Endothelial cell of umbilical vein (primary cell): ENCODE measurements around the gene SESN2. TPM values are rescaled to one million over a fixed set of nuclear protein-coding genes. Genes with fewer than 3 reads are reported as not detected.

Experiments
- BruUV-seq: library from RNA; stranded (reverse); fragments of 400-500 nt; replicated peaks from 2 replicates; lab custom pipeline; 2021; lab: Mats Ljungman, UMichigan
- CTCF ChIA-PET: fragments of 300-600, 350-600 bp; sonication (Branson Sonifier 250); formaldehyde crosslinking; loops from one replicate; lab custom pipeline; 2021; ENCODE audit warnings: antibody characterized with exemption, inconsistent platforms; lab: Charles Lee
- POLR2A ChIA-PET: fragments of 300-600, 350-600 bp; sonication (Branson Sonifier 250); formaldehyde crosslinking; loops from one replicate; lab custom pipeline; 2021; ENCODE audit warnings: antibody characterized with exemption, inconsistent platforms; lab: Charles Lee
- DNase-seq: peaks from one replicate; pipeline ENCODE4 v3.0.0-alpha.2; 2011; ENCODE audit warnings: low read depth, low spot score
- FAIRE-seq: peaks from 2 replicates; lab custom pipeline; 2011; peaks lifted over from hg19 to GRCh38; lab: Jason Lieb, UNC
- H2AFZ ChIP-seq: 2 replicates; pipeline ENCODE4 v1.6.0; 2012; ENCODE audit warnings: low read depth, low read length, control low read depth, inconsistent platforms
- H3K27ac ChIP-seq: 2 replicates; pipeline ENCODE4 v1.5.1; 2011; ENCODE audit warnings: low read depth, mild to moderate bottlenecking, control low read depth, low read length, moderate library complexity; ENCODE audit not compliant: insufficient read depth
- H3K27me3 ChIP-seq, 2 experiments: 2 replicates each; pipeline versions ENCODE4 v1.6.0 to v1.6.1; 2011; ENCODE audit warnings: low read length in 2 of 2, mixed read lengths in 1 of 2; ENCODE audit not compliant: control insufficient read depth in 2 of 2, insufficient read depth in 2 of 2
- H3K36me3 ChIP-seq, 2 experiments: 2 replicates in 1 of 2; 3 replicates in 1 of 2; pipeline ENCODE4 v1.5.1; 2011; ENCODE audit warnings: low read length in 2 of 2, mild to moderate bottlenecking in 1 of 2, moderate library complexity in 1 of 2; ENCODE audit not compliant: control insufficient read depth in 2 of 2, insufficient read depth in 2 of 2; ENCODE audit errors: extremely low read depth in 1 of 2
- H3K4me1 ChIP-seq: 3 replicates; pipeline ENCODE4 v1.5.1; 2011; ENCODE audit warnings: mild to moderate bottlenecking, low read length; ENCODE audit not compliant: control insufficient read depth, insufficient read depth; ENCODE audit errors: extremely low read depth
- H3K4me2 ChIP-seq: 2 replicates; pipeline ENCODE4 v1.6.1; 2011; ENCODE audit warnings: low read length, control low read depth, mixed read lengths; ENCODE audit not compliant: insufficient read depth
- H3K4me3 ChIP-seq, 3 experiments: fragments of 200-600 bp in 1 of 3; sonication (generic), shearing (Covaris generic) in 1 of 3; replicated peaks in 1 of 3; 2 replicates each; pipeline ENCODE4 v1.5.1; 2011 to 2016; ENCODE audit warnings: control low read depth in 3 of 3, low read length in 3 of 3, mild to moderate bottlenecking in 2 of 3, inconsistent platforms in 1 of 3, low read depth in 1 of 3, moderate library complexity in 1 of 3; ENCODE audit not compliant: insufficient read depth in 1 of 3
- H3K79me2 ChIP-seq: 2 replicates; pipeline ENCODE4 v1.6.0; 2012; ENCODE audit warnings: low read length, inconsistent platforms; ENCODE audit not compliant: control insufficient read depth, insufficient read depth
- H3K9ac ChIP-seq: replicated peaks from 2 replicates; pipeline ENCODE3; 2011; ENCODE audit warnings: low read length, control low read depth; ENCODE audit not compliant: insufficient read depth; ENCODE audit errors: extremely low read depth
- H3K9me1 ChIP-seq: replicated peaks from 3 replicates; pipeline ENCODE4 v1.6.0; 2011; ENCODE audit warnings: mild to moderate bottlenecking, low read length; ENCODE audit not compliant: control insufficient read depth, insufficient read depth; ENCODE audit errors: extremely low read depth
- H3K9me3 ChIP-seq: replicated peaks from 2 replicates; pipeline ENCODE4 v1.5.1; 2012; ENCODE audit warnings: low read length, inconsistent platforms; ENCODE audit not compliant: control insufficient read depth, insufficient read depth
- H4K20me1 ChIP-seq: replicated peaks from 2 replicates; pipeline ENCODE3; 2011; ENCODE audit warnings: mild to moderate bottlenecking, low read length; ENCODE audit not compliant: control insufficient read depth, insufficient read depth; ENCODE audit errors: extremely low read depth
- EZH2 ChIP-seq: IDR thresholded peaks from 2 replicates; pipeline ENCODE4 v1.6.1; 2012; ENCODE audit warnings: borderline replicate concordance, low read depth, mild to moderate bottlenecking, moderate library complexity, low read length, inconsistent platforms; ENCODE audit not compliant: severe bottlenecking
- FOS ChIP-seq: IDR thresholded peaks from 2 replicates; pipeline ENCODE4 v1.6.1; 2011; ENCODE audit warnings: mild to moderate bottlenecking, low read length, moderate library complexity, borderline replicate concordance; ENCODE audit not compliant: insufficient read depth
- GATA2 ChIP-seq: IDR thresholded peaks from 2 replicates; pipeline ENCODE4 v1.7.0; 2011; ENCODE audit warnings: low read depth, mild to moderate bottlenecking, moderate library complexity, mixed read lengths, low read length; ENCODE audit not compliant: insufficient read length, insufficient read depth
- JUN ChIP-seq: IDR thresholded peaks from 2 replicates; pipeline ENCODE4 v1.6.1; 2011; ENCODE audit warnings: borderline replicate concordance, low read depth; ENCODE audit not compliant: insufficient read length, insufficient read depth
- MYC ChIP-seq: IDR thresholded peaks from one replicate; pipeline ENCODE4 v1.6.1; 2011; ENCODE audit warnings: mild to moderate bottlenecking, low read depth, low read length
- POLR2A ChIP-seq: IDR thresholded peaks from 2 replicates; pipeline ENCODE4 v1.6.1; 2012; ENCODE audit warnings: low read depth, mild to moderate bottlenecking, control low read depth, low read length
- POLR2AphosphoS5 ChIP-seq: IDR thresholded peaks from 2 replicates; pipeline ENCODE4 v1.6.1; 2012; ENCODE audit warnings: low read depth, mild to moderate bottlenecking, control low read depth, low read length, moderate library complexity; ENCODE audit not compliant: insufficient read depth
- dilution Hi-C: fragments of 300-500 bp; cut with MboI; formaldehyde crosslinking; loops from one replicate; pipeline ENCODE4 v1.15.0; 2019; ENCODE audit warnings: low sequenced_read_pairs; ENCODE audit not compliant: extremely low pct_ligation_motif_present
- intact Hi-C: fragments of 100-400 bp; cut with micrococcal nuclease; formaldehyde crosslinking; loops from one replicate; pipeline ENCODE4 v1.10.0; 2022
- polyA plus RNA-seq, 4 experiments: library from polyadenylated mRNA; depleted of rRNA in 3 of 4; stranded (reverse) in 3 of 4; unstranded in 1 of 4; fragments of >200 nt; gene quantifications; 2 replicates each; pipeline versions ENCODE4 v1.2.1 to v1.2.3, GENCODE V29; 2011 to 2012; ENCODE audit warnings: missing spikeins in 1 of 4
- total RNA-seq: library from RNA; stranded (reverse); gene quantifications from 2 replicates; pipeline ENCODE4 v1.2.3, GENCODE V29; 2021
- TF ChIP-seq, protein P1 (sequence below), 2 donors: IDR thresholded peaks; 1 replicate in 1 of 2; 2 replicates in 1 of 2; pipeline ENCODE4 v1.5.1; 2011; ENCODE audit warnings: low read length in 2 of 2, mild to moderate bottlenecking in 2 of 2, moderate library complexity in 2 of 2, control low read depth in 1 of 2, inconsistent platforms in 1 of 2, low read depth in 1 of 2; ENCODE audit not compliant: insufficient read depth in 1 of 2; ENCODE audit errors: extremely low read depth in 1 of 2
- TF ChIP-seq, protein P2 (sequence below): IDR thresholded peaks from 2 replicates; pipeline ENCODE4 v1.6.1; 2011; ENCODE audit not compliant: insufficient read depth, insufficient read length

Gene SESN2
- total and polyA plus RNA-seq, 2 donors (not counting 3 experiments of a cell fraction or from before 2014, with no cell fraction given): 11.6 to 13.2 TPM

DNA sequence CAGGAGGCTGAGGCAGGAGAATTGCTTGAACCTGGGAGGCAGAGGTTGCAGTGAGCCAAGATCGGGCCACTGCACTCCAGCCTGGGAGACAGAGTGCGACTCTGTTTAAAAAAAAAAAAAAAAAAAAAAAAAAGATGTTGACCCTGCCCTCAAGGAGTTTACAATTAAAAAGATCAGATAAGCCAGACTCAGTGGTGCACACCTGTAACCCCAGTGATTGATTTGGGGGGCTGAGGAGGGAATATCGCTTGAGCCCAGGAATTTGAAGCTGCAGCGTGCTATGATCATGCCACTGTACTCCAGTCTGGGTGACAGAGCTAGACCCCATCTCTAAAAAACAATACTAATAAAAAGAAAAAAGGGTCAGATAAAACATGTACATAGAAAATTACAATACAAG is 1.6 kb upstream of the SESN2 start:
- DNase-seq (no peak), FAIRE-seq (no peak)
- dilution Hi-C loops: loop anchor here (25.0 kb wide), 1 partner anchor 355 kb away; no protein-coding TSS in a partner anchor
- intact Hi-C loops: loop anchor here (2.0 kb wide), 2 partner anchors 25 to 71 kb away; partner anchors contain the start of genes DNAJC8 and MED18
- H3K4me2 ChIP-seq: no peak overlapping the region
- no peak overlapping the region for H2AFZ ChIP-seq
- peaks cover 0 to 3% of the 10 kb centered on the region in 2 experiments for H3K27me3 ChIP-seq
- no peaks in the 10 kb centered on the region for H3K36me3 ChIP-seq
- POLR2A ChIA-PET: interaction anchor here (0.7 to 1.2 kb wide), 3 partner anchors 9 to 324 kb away, joined by 3 to 7 read pairs (median 4); no protein-coding TSS in a partner anchor
- no peak overlapping the region for H3K27ac ChIP-seq
- H4K20me1 ChIP-seq: peaks cover 7% of the 10 kb centered on the region
- H3K9me3 ChIP-seq: no peaks in the 10 kb centered on the region
- H3K79me2 ChIP-seq: peaks cover 27% of the 10 kb centered on the region
- TF ChIP-seq MYC: no peak
- TF ChIP-seq POLR2AphosphoS5: no peak
- TF ChIP-seq GATA2: no peak
- no peak for TF ChIP-seq POLR2A
- TF ChIP-seq, protein P1, sequence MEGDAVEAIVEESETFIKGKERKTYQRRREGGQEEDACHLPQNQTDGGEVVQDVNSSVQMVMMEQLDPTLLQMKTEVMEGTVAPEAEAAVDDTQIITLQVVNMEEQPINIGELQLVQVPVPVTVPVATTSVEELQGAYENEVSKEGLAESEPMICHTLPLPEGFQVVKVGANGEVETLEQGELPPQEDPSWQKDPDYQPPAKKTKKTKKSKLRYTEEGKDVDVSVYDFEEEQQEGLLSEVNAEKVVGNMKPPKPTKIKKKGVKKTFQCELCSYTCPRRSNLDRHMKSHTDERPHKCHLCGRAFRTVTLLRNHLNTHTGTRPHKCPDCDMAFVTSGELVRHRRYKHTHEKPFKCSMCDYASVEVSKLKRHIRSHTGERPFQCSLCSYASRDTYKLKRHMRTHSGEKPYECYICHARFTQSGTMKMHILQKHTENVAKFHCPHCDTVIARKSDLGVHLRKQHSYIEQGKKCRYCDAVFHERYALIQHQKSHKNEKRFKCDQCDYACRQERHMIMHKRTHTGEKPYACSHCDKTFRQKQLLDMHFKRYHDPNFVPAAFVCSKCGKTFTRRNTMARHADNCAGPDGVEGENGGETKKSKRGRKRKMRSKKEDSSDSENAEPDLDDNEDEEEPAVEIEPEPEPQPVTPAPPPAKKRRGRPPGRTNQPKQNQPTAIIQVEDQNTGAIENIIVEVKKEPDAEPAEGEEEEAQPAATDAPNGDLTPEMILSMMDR (IDR thresholded peaks at IDR 0.05; ENCODE audit: extremely low read depth in 1 of 2, insufficient read depth in 1 of 2, low read depth in 1 of 2, low read length in 2 of 2): no peak
- no peak for TF ChIP-seq FOS
- TF ChIP-seq JUN: no peak
- TF ChIP-seq, protein P2, sequence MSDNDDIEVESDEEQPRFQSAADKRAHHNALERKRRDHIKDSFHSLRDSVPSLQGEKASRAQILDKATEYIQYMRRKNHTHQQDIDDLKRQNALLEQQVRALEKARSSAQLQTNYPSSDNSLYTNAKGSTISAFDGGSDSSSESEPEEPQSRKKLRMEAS: no peak
- no peak for TF ChIP-seq EZH2
- H3K9ac ChIP-seq: no peak overlapping the region
- CTCF ChIA-PET: interaction anchor here (0.7 to 6.1 kb wide), 4 partner anchors 9 to 1108 kb away, joined by 3 to 73 read pairs (median 4); partner anchors contain the start of gene MED18
- H3K4me1 ChIP-seq: peaks cover 12% of the 10 kb centered on the region
- H3K9me1 ChIP-seq: no peaks in the 10 kb centered on the region
- no TSS peak for BruUV-seq
- no peak overlapping the region for H3K4me3 ChIP-seq
